NCI-H748 (cell line): ENCODE data around the gene INTS1.

Source experiments
- DNase-seq: peaks from one replicate; lab custom pipeline; 2025; ENCODE audit not compliant: unreplicated experiment; lab: John Stamatoyannopoulos, UW

Gene INTS1

DNA sequence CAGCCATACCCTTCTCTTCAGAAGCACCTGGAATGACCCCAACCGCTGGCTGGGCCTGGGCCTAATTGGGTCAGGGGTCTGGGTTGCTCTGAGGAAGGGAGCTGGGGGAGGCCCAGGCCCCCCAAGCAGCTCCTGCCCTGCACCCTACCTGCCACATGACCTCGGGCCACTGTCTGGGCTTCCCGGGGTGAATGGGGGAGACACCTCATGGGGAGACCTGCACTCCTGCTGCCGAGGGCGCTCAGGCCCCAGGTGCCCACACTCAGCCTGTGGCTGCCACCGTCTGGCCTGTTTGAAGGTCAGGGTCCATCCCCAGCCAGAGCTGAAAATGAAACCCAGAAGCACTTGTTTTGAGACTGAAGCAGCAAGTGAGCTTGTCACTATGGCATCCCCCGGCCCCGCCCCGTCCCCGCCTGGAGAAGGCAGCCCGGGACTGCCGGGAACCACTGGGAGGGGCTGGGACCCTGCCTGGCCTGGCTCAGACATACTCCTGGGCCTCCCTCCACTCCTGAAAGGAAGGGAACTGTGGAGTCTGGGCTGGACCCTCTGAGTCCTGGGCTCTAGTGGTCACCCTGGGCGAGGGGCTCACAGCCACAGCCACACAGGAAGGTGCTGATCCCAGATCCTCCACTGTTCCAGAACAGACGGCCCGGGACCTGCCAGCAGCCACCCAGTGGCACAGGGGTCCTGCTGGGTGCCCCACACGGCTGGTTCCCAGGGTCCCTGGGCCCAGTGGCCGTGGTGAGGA lies 37.5 kb downstream of the INTS1 start:
- peak; percentile 37 for DNase-seq

DNA sequence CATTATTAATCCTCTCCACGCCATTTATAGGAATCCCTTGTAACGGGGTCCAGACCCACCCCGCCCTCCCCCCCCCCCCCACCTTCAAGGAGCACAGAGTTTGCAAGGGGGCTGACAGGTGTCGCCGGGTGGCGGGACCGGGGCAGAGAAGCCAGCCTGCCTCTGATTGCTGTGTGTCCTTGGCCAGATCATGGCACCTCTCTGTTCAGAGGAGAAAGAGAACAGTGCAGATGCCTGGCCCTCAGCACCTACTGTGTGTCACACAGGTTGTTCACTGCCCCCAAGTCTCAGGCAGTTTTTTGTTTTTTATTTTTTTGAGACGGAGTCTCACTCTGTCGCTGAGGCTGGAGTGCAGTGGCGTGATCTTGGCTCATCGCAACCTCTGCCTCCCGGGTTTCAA lies 39.5 kb downstream of the INTS1 start:
- DNase-seq, result no peak

DNA sequence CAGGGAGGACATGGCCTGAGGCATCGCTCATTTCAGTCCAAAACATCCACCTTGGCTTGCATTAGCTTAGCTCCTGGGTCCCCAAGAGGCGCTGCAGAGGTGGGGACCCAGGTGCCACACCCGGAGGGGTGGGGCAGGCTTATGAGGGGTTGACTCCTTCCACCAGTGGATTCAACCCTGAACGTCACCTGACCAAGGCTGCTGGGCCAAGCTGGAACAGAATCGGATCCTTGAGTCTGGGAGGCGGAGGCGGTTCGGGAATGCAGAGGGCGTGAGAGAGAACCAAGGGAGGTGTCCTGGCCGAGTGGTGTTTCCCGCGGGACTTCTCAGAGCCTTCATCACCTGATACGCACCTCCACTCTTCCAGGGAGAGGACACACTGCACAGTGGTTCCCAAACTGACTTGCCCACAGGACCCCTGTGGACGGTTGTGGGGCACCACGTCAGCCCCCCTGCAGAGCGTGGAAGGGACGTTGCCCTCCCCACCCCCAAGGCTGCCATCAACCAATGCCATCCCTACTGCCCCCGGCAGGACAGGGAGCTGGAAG lies 40.4 kb downstream of the INTS1 start:
- DNase-seq, result no peak

DNA sequence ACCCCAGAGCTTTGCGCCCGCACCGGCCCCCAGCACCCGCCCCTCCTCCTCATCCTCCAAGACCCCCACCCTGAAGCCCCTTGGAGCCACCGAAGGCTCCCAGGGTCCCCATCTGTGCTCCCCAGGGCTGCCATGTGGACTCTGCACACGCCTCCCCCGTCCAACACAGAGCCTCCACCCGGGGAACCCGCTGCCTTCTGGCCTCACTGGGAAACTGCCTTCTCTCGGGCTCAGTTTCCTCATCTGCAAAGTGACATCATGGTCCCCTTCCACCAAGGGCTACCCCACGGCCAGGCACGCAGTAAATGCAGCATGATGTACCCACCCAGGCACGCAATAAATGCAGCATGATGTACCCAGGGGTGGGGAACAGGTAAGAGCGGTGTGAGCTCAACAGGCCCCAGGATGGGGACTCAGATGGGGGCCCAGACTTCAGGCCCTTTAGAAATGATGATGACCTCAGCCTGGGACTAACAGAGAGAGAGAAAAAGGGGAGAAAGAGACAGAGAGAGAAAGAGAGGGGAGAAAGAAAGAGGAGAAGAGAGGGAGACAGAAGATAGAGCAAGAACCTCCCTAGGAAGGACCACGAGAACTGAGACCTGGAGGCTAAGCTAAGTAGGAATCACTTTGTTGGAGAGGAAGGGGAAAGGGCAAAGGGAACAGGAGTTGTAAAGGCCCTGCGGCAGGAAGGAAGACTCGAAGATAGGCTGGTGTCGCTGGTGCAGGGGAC lies 42.4 kb downstream of the INTS1 start:
- DNase-seq, result no peak

DNA sequence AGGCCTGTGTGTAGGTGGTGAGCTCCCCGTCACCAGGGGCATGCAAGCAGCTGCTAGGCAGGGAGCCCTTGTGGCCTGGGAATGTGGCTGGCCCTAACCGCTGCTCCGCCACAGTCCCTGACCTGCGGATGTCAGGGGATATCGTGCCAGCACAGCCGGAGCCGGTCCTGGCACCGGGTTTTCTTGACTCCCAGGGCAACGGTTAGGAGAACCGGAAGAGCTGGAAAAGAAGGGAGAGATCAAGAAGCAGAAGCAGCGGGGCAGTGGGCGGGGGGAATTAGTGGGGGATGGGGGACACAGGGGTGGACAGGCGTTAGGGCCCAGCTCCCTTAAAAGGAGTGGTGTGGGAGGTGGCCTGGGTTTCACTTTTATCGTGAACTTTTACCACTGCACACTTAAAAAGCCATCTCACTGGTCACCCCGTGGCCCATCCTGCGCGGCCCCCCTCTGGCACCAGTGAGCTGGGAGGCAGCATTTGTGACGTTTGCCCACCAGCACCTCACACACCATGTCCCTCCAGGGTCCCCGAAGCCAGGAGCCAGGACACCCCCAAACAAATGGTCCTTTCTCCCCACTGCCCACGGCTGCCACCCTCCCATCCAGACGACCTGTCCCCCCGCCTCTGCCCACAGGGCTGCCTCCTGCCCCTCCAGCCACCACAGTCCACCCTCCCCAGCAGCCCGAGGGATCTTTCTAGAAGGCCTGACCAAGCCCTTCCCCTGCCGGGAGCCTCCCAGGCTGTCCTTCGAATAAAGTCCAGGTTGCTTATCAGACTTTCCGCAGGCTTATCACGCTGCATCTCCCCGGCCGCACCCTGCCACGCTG lies 43.2 kb downstream of the INTS1 start:
- no peak for DNase-seq

DNA sequence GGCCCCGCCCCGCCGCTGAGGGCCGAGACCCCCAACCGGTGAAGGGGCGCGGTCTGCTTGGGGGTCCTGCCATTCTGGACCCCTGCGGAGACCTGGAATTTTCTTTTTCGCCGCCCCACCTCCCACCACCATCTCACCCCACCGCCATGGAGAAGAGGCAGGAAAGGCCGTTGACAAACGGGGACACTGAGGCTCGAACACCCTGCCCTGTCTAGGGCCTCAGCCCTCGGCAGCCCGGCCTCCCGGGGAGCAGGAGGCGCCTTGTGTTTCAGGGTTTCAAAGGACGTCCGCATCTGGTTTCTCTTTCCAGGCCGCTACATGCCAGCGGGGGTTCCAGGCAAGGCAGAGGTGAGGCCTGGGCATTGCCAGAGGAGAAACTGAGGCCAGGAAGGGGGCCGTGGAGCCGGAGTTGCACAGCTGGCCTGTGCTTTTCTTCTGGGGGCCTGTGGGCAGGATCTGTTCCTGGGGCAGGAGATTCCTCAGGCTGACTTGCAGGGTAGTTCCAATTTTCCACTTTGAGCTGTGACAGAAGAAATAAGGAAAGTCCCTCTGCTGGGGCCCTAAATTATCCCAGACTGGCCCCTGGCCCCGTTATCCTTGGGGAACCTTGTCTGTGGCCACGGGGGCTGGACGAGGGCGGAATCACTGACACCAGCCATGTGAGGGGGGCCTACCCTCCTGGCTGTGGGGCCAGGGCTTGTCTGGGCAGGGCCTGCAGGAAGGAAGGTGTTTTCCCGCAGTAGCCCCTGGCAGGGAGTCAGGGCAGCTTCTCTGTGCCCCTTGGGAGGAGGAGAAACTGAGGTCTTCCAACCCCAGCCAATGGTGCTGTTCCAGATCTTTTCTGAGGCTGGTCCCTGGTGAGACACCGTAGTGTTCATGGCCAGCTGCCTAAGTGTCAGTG lies 44.0 kb downstream of the INTS1 start:
- no peak for DNase-seq

DNA sequence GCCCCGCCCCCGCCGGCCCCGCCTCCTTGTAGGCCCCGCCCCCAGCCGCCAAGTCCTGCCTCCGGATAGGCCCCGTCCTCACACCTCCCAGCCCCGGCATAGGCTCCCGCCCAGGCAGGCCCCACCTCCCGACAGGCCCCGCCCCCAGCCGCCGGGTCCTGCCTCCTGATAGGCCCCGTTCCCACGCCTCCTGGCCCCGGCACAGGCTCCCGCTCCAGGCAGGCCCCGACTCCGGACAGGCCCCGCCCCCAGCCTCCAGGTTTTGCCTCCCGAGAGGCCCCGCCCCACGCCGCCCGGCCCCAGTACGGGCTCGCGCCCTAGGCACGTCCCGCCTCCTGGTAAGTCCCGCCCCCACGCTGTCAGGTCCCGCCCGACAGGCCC lies 44.7 kb downstream of the INTS1 start:
- peak; percentile 96 for DNase-seq

DNA sequence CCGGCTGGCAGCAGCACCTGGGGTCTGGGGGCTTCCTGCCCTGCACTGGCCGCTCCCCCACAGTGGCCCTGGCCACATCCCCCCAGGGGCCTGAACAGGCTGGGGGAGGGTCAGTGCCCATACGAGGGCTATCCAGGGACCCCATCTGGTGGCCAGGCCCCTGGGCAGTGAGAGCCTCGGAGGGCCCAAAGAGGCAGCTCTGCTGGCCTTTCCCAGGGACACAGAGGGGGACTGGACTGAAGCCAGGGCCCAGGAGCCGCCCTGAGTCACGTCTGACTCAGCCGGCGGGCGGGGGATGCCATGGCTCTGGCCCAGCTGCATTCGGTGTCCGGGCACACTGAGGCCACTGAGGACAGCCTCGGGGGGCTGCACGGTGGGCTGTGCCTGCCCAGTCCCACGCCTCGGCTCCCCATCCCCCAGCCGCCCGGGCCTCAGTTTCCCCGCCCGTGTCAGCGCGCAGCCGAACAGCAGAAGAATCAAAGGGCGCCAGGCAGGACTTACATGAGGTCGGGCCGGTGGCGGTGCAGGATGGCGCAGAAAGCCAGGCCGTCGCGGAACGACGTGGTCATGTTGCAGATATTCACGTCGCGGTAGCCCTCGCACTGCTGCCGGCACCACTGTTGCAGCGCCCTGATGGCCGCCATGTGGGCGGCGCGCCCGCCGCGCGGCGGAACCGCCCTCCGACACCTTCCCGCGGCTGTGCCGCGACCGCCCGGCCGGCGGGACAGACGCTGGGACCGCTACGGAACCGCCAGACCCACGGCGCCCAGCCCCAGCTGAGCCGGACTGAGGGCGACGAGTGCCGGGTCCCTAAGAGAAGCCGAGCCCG lies 45.3 kb downstream of the INTS1 start, which contains the start of gene MICALL2:
Gene MICALL2 (minus strand): TSS at position 788 of the 829 bp plus-strand sequence. CDS start 144 bp downstream, at position 644.
- peak; percentile 78 for DNase-seq

GRCh38 chr7:1457949-1458682 lies 46.1 kb downstream of the INTS1 start:
- no peak for DNase-seq

DNA sequence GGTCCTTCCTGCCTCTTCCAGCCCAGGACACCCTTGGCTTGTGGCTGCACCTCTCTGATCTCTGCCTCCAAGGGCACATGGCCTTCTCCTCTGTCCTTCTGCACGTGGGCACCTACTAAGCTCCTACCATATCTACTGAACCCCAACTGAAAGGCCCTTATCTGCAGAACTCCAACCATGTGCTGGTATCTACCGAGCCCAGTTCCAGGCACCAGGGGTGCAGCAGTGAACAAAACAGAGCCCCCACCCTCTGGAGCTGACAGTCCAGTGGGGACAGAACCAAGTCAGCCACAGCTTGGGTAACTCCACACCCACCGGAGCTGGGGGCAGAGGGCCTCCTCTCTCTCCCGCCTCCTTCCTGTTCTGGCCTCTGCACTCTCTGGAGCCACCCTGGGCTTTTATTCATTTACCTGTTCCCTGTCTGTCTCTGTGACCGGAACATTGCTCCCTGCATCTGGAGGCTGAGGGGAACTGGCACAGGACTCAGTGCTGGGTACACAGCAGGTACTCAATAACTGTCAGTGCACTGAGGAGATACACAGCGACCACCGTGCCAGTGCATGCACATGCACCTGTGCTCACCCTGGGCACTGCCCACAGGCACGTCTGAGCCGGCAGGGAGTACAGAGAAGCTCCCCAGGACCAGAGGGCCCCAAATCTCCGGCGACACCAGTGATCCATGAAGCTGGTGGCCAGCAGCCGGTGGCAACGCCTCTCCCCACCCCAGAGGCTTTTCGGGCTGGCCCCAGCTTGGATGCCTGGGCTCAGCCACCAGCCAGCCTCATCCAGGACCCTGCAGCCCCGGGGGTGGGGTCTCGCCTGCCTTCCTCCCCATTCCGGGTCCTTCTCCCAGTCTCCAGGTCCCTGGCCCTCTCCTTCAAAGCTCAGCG lies 46.9 kb downstream of the INTS1 start:
- DNase-seq, result no peak

GRCh38 chr7:1455955-1456354 lies 48.2 kb downstream of the INTS1 start:
- no peak for DNase-seq

GRCh38 chr7:1455241-1455939 lies 48.8 kb downstream of the INTS1 start:
- peak; percentile 59 for DNase-seq

GRCh38 chr7:1454542-1454941 lies 49.6 kb downstream of the INTS1 start:
- no peak for DNase-seq

- DNase-seq, result no peak
These were observed 52.0 kb downstream of the INTS1 start for GRCh38 chr7:1452205-1452604.

GRCh38 chr7:1450987-1451386 lies 53.2 kb downstream of the INTS1 start:
- DNase-seq, result no peak

GRCh38 chr7:1450431-1450830 lies 53.8 kb downstream of the INTS1 start:
- no peak for DNase-seq

GRCh38 chr7:1449951-1450350 lies 54.2 kb downstream of the INTS1 start:
- DNase-seq, result no peak
